Activated T-cell treated with anti-CD3 and anti-CD28 coated beads, Interleukin-2, amount 50 U/mL, for 72 hours (primary cell): Measurements from ENCODE around the gene ZBTB46. TPM values are rescaled to one million over a fixed set of nuclear protein-coding genes. Genes with fewer than 3 reads are reported as not detected.
"Not testable (repeated sequence)": the region's sequence is repeated elsewhere in the genome, so short reads cannot be mapped to it uniquely, and the experiment has no call there.

ENCODE experiments used
- ATAC-seq, 2 donors: fragments of 150-1000 bp; cut with Tn5 transposase; replicated peaks in 1 of 2; 2 replicates each; pipeline ENCODE4 v1.10.0; 2021; ENCODE audit warnings: moderate library complexity in 2 of 2, mild to moderate bottlenecking in 1 of 2
- DNase-seq, 2 donors: peaks; one replicate each; pipeline ENCODE4 v3.0.0; 2021 to 2022; ENCODE audit warnings: mixed read lengths in 1 of 2
- H3K27ac Mint-ChIP-seq: one replicate; pipeline ENCODE4 v1.8.0; 2022; ENCODE audit warnings: mild to moderate bottlenecking, moderate library complexity, mixed read lengths
- H3K27me3 Mint-ChIP-seq: one replicate; pipeline ENCODE4 v1.8.0; 2022; ENCODE audit warnings: low read depth, mixed read lengths
- H3K36me3 Mint-ChIP-seq, 2 donors: one replicate each; pipeline ENCODE4 v1.8.0; 2022; ENCODE audit warnings: mixed read lengths in 2 of 2, mild to moderate bottlenecking in 1 of 2; ENCODE audit not compliant: insufficient read depth in 2 of 2
- H3K4me1 Mint-ChIP-seq: one replicate; pipeline ENCODE4 v1.8.0; 2022; ENCODE audit warnings: low read depth, mixed read lengths
- H3K4me3 Mint-ChIP-seq, 2 donors: one replicate each; pipeline ENCODE4 v1.8.0; 2022; ENCODE audit warnings: mild to moderate bottlenecking in 2 of 2, mixed read lengths in 2 of 2, moderate library complexity in 2 of 2
- H3K9me3 Mint-ChIP-seq, 2 donors: one replicate each; pipeline ENCODE4 v1.8.0; 2022; ENCODE audit warnings: mixed read lengths in 2 of 2
- total RNA-seq, 2 donors: library from RNA; stranded (reverse); gene quantifications; one replicate each; pipeline ENCODE4 v1.2.3, GENCODE V29; 2022

Gene ZBTB46, protein sequence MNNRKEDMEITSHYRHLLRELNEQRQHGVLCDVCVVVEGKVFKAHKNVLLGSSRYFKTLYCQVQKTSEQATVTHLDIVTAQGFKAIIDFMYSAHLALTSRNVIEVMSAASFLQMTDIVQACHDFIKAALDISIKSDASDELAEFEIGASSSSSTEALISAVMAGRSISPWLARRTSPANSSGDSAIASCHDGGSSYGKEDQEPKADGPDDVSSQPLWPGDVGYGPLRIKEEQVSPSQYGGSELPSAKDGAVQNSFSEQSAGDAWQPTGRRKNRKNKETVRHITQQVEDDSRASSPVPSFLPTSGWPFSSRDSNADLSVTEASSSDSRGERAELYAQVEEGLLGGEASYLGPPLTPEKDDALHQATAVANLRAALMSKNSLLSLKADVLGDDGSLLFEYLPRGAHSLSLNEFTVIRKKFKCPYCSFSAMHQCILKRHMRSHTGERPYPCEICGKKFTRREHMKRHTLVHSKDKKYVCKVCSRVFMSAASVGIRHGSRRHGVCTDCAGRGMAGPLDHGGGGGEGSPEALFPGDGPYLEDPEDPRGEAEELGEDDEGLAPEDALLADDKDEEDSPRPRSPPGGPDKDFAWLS
- 1 to 10 TPM; 2.7 to 8.2 TPM for total RNA-seq

DNA sequence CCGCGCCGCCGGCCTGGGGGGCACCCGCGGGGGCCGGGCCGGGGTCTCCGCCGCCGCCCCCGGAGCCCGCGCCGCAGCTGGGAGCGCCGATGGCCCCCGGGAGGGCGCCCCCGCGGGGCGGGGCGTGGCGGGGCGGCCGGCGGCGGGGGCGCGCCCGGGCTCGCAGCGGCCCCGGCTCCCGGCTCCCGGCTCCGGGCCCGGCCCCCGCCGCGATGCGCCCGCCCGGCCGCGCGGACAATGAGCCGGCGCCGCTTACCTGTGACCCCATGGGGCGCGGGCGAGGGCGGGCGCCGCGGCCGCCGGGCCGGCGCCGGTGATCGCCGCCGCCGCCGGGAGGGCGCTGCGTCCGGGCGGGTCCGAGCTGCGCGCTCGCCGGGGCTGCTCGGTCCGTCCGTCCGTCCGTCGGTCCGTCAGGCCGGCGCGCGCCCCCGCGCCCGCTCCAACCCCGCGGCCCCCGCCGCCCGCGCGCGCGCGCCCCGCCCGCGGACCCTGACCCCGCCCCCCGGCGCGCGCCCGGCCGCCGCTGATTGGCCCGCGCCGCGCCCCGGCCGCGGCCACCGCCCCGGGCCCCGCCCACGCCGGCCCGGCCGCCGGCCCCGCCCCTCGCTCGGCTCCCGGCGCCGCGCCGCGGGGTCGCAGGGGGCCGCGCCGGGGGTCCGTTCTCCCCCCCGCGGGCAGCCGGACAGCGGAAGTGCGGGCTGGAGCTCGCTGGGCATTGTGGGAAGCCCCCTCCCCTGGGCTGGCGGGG, at the start of gene ZBTB46:
TSS of gene ZBTB46 (minus strand) at position 424 of the 748 bp plus-strand sequence. CDS start 40,507 bp downstream, outside the sequence.
- DNase-seq (peak; percentile 42 to 65), ATAC-seq (peak; percentile 63 to 70)
- Mint-ChIP-seq H3K27ac (no peak within 1 kb of the TSS), H3K9me3 (no peaks in the 10 kb centered on the region), H3K36me3 (peaks cover 5% of the 10 kb centered on the region in 2 donors), H3K4me3 (peak within 1 kb of the TSS; percentile 91 to 93), H3K27me3 (peaks cover 42% of the 10 kb centered on the region), H3K4me1 (peaks cover 22% of the 10 kb centered on the region)

DNA sequence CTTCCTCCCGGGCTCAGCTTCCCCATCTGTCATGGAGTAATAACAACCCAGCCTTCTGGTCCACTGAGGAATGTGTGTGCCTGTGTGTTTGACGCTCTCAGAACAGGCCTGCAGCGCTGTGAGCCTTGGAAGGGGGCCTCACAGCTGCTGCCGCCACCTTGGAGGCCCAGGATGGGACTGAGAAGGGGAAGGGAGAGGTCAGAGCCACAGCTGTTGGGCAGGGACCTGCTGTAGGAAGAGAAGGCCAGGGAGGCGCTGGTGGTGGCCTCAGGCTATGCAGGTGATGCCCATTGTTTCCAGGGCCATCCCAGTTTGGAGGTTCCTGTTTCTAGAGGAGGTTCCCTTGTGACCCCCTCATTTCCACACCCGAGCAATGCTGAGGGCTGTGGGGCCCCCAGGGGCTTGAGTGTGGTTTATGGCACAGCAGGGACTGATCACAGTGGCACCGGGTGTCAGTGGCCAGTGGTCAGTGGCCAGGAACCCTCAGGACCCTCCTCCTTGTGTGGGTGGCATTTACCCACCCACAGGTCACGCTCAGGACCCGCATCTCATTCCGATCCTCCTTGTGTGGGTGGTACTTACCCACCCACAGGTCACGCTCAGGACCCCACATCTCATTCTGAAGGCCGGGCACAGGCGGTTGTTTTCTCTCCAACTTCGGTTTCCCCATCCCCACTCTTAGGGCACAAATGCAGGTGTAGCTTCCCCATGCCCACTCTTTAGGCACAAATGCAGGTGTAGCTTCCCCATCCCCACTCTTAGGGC, 48.0 kb upstream of the ZBTB46 start:
- H3K4me1 Mint-ChIP-seq: peaks cover 6% of the 10 kb centered on the region
- DNase-seq: no peak
- H3K9me3 Mint-ChIP-seq: no peaks in the 10 kb centered on the region
- no peak overlapping the region for H3K4me3 Mint-ChIP-seq
- no peaks in the 10 kb centered on the region for H3K27me3 Mint-ChIP-seq
- no peak for ATAC-seq
- H3K36me3 Mint-ChIP-seq: peaks cover 8 to 18% of the 10 kb centered on the region in 2 donors
- no peak overlapping the region for H3K27ac Mint-ChIP-seq

DNA sequence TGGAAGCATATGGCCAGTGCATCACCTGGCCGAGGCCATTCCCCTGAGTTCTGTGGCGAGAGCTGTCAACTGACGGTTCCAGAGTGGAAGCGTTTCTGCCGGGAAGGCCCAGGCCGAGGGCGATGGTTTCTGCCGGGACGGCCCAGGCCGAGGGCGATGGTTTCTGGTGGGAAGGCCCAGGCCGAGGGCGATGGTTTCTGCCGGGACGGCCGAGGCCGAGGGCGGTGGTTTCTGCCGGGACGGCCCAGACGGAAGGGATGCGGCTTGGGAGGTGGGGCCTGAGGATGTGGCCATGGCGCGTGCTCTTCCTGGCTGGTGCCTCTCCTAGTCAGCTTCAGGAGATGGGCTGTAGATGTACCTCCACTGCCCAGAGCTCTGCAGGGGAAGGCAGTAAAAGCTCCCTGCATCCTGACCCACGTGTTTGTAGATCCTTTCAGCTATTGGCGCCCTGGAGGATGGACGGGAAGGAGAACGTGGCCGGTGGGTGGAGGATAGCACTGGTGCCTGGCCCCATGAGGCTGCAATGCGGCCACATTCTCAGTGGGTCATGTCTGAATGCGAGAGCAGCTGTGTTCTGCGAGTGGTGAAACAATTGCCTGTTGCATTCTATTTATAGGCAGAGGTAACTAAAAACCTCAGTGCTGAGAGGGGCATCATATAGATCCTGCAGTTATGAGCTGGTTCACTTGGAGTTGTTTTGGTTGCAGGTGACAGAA, 46.8 kb upstream of the ZBTB46 start:
- no peak for DNase-seq
- no peak overlapping the region for H3K4me3 Mint-ChIP-seq
- no peaks in the 10 kb centered on the region for H3K27me3 Mint-ChIP-seq
- ATAC-seq: no peak
- H3K27ac Mint-ChIP-seq: peak overlapping the region; percentile 54
- peaks cover 17% of the 10 kb centered on the region for H3K4me1 Mint-ChIP-seq
- H3K9me3 Mint-ChIP-seq: no peaks in the 10 kb centered on the region
- peaks cover 13 to 23% of the 10 kb centered on the region in 2 donors for H3K36me3 Mint-ChIP-seq

DNA sequence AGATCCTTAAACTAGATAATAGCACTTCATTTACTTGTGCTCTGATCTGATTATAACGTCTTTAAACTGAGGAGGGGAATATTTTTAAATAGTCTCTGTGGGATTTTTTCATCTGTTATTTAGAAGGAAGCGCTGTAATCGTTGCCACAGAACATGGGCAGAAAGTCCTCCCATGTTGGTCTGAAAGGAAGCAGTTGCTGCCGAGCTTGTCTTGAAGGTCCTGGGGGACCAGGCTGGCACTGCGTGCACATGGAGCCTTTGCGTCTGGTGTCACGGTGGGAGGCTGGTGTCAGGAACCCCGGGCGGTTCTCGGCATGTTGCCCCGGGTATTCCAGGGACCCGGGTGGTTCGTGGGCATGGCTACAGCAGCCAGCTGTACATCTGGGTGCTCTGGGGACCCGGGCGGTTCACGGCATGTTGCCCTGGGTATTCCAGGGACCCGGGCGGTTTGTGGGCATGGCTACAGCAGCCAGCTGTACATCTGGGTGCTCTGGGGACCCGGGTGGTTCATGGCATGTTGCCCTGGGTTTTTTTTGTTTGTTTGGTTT, 45.5 kb upstream of the ZBTB46 start:
- H3K4me3 Mint-ChIP-seq: no peak overlapping the region
- H3K27me3 Mint-ChIP-seq: no peaks in the 10 kb centered on the region
- H3K36me3 Mint-ChIP-seq: peaks cover 12 to 30% of the 10 kb centered on the region in 2 donors
- peaks cover 20% of the 10 kb centered on the region for H3K4me1 Mint-ChIP-seq
- DNase-seq (no peak), ATAC-seq (no peak)
- no peaks in the 10 kb centered on the region for H3K9me3 Mint-ChIP-seq
- H3K27ac Mint-ChIP-seq: no peak overlapping the region

DNA sequence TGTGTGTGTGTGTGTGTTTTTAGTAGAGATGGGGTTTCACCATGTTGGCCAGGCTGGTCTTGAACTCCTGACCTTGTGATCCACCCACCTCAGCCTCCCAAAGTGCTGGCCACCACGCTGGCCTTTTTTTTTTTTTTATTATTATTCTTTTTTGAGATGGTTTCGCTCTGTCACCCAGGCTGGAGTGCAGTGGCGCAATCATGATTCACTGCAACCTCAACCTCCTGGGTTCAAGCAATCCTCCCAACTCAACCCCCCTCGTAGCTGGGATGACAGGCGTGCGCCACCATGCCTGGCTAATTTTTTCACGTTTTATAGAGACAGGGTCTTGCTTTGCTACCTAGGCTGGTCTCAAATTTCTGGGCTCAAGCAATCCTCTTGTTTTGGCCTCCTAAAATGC, 43.2 kb upstream of the ZBTB46 start:
- H3K4me1 Mint-ChIP-seq: peaks cover 20% of the 10 kb centered on the region
- not testable (repeated sequence) for H3K4me3 Mint-ChIP-seq, H3K27me3 Mint-ChIP-seq, H3K9me3 Mint-ChIP-seq, DNase-seq, ATAC-seq, H3K27ac Mint-ChIP-seq
- H3K36me3 Mint-ChIP-seq: peaks cover 12 to 28% of the 10 kb centered on the region in 2 donors

DNA sequence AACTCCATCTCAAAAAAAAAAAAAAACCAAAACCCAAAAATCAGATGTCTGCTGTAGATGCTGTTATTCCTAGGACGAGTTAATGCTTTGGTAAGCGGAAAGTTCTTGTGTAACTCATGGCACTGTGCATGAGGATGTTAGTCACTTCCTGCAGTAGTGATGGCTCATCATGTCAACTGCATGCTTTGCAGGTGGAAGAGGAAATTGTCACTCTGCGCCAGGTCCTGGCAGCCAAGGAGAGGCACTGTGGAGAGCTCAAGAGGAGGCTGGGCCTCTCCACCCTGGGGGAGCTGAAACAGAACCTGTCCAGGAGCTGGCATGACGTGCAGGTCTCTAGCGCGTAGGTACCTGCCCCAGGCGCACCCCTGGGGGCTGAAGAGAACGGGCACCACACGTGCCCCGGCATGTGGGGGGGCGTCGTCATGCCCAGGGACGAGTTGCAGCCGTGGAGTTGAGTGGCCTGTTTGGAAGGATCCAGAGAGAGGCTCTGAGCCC, 42.5 kb upstream of the ZBTB46 start:
- no peaks in the 10 kb centered on the region for H3K9me3 Mint-ChIP-seq
- H3K4me3 Mint-ChIP-seq: peak overlapping the region in 1 of 2 donors; percentile 56
- peak; percentile 56 to 58 for DNase-seq
- no peaks in the 10 kb centered on the region for H3K27me3 Mint-ChIP-seq
- H3K36me3 Mint-ChIP-seq: peaks cover 12 to 30% of the 10 kb centered on the region in 2 donors
- peak; percentile 97 to 99 for ATAC-seq
- peak overlapping the region; percentile 85 for H3K27ac Mint-ChIP-seq
- H3K4me1 Mint-ChIP-seq: peaks cover 20% of the 10 kb centered on the region

DNA sequence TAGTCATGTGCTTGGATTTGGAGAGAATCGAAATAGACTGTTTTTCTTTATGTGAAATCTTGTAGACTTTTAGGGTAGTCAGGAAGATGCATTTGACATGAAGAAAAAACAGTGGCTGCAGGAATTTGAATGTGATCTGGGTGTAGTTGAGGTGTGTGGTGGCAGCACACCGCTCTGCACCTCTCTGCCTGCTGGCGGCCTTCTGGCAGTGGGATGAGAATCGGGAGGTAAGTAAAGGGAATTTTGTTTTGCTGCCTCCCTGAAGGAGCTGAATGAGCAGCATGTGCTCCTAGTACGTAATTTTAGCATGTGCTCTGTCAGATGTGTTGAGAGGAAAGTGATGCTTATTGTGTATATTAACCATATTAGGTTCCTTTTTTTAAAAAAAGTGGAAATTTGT, 37.2 kb upstream of the ZBTB46 start:
- H3K9me3 Mint-ChIP-seq: no peaks in the 10 kb centered on the region
- H3K36me3 Mint-ChIP-seq: peaks cover 7 to 18% of the 10 kb centered on the region in 2 donors
- H3K4me1 Mint-ChIP-seq: peaks cover 36% of the 10 kb centered on the region
- peak overlapping the region; percentile 56 for H3K27ac Mint-ChIP-seq
- no peaks in the 10 kb centered on the region for H3K27me3 Mint-ChIP-seq
- DNase-seq: no peak
- no peak for ATAC-seq
- no peak overlapping the region for H3K4me3 Mint-ChIP-seq

DNA sequence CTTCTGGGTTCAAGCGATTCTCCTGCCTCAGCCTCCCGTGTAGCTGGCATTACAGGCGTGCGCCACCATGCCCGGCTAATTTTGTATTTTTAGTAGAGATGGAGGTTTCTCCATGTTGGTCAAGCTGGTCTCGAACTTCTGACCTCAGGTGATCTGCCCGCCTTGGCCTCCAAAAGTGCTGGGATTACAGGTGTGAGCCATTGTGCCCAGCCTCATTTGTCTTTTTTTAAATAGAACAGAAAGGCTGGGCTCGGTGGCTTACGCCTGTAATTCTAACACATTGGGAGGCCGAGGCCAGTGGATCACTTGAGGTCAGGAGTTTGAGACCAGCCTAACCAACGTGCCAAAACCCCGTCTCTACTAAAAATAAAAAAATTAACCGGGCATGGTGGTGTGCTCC, 36.0 kb upstream of the ZBTB46 start:
- peaks cover 5 to 15% of the 10 kb centered on the region in 2 donors for H3K36me3 Mint-ChIP-seq
- not testable (repeated sequence) for H3K27ac Mint-ChIP-seq, H3K27me3 Mint-ChIP-seq, DNase-seq, ATAC-seq, H3K9me3 Mint-ChIP-seq
- peak overlapping the region; percentile 25 to 99 for H3K4me3 Mint-ChIP-seq
- peaks cover 33% of the 10 kb centered on the region for H3K4me1 Mint-ChIP-seq

DNA sequence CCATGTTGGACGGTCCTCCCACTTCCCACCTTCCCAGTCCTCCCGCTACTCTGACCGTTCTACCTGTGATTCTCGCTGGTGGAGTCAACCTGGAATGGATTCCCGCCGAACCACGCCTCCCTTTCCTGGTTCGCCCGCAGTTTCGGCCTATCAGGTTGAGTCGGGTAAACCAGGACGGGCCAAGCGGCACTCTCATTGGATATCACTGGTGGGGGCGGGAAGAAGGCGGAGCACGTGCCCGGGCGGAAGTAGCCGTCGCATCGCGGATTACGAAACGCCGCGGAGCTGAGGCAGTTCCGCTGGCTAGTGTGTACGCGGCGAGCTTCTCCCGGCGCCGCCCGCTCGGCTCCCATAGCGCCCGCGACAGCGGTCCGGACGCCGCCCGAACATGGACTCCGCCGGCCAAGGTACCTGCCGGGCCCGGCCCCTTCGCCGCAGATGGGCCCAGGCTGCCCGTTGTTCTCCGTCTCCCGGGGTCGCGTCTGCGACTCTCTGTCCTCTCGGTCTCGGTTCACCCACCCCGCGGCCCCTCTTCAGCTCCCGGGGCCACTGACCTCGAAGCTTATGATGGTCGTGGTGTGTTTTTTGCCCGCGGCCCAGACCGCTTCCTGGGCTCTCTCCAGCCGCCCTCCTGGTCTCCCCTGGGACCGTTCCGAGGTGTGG, 34.0 kb upstream of the ZBTB46 start, which contains the start of gene TPD52L2:
TSS of gene TPD52L2 (plus strand) at position 293 of the 663 bp plus-strand sequence. CDS start at position 389, 96 bp downstream.
- ATAC-seq (peak; percentile 87 to 88), DNase-seq (peak; percentile 97 to 98)
- Mint-ChIP-seq H3K4me3 (peak within 1 kb of the TSS; percentile 84 to 99), H3K27ac (peak within 1 kb of the TSS; percentile 85), H3K9me3 (no peaks in the 10 kb centered on the region), H3K4me1 (peaks cover 40% of the 10 kb centered on the region), H3K36me3 (peaks cover 5 to 10% of the 10 kb centered on the region in 2 donors), H3K27me3 (no peaks in the 10 kb centered on the region)

DNA sequence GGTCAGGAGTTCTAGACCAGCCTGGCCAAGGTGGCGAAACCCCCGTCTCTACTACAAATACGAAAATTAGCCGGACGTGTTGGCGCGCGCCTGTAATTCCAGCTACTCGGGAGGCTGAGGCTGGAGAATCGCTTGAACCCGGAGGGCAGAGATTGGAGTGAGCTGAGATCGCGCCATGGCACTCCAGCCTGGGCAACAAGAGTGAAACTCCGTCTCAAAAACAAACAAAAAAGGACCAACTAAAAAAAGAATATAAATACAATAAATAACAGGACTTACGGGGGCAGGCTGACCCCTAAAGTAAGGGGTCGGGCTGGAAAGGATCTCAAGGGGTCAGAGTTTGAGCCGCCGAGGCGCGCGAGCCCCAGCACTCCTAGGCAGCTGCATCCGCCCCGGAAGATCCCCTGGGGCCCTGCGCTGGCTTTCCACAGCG, 33.5 kb upstream of the ZBTB46 start:
- peaks cover 40% of the 10 kb centered on the region for H3K4me1 Mint-ChIP-seq
- peak overlapping the region; percentile 84 to 99 for H3K4me3 Mint-ChIP-seq
- DNase-seq (no peak), ATAC-seq (peak; percentile 0 to 4)
- H3K36me3 Mint-ChIP-seq: peaks cover 5 to 10% of the 10 kb centered on the region in 2 donors
- peak overlapping the region; percentile 64 for H3K27ac Mint-ChIP-seq
- H3K27me3 Mint-ChIP-seq: no peaks in the 10 kb centered on the region
- H3K9me3 Mint-ChIP-seq: no peaks in the 10 kb centered on the region
